IMR-90 (cell line): ENCODE data around the gene ADARB2. TPM values are rescaled to one million over a fixed set of nuclear protein-coding genes. Genes with fewer than 3 reads are reported as not detected.
"Not testable (repeated sequence)": the region's sequence is repeated elsewhere in the genome, so short reads cannot be mapped to it uniquely, and the experiment has no call there.

Experiments used
- ATAC-seq: fragments of 200-7000 bp; cut with Tn5 transposase; 2 replicates; pipeline ENCODE4 v1.9.1; 2020; ENCODE audit warnings: low read depth, mild to moderate bottlenecking, moderate library complexity
- BruUV-seq: library from RNA; stranded (reverse); fragments of 400-500 nt; replicated peaks from 2 replicates; lab custom pipeline; 2021; lab: Mats Ljungman, UMichigan
- CTCF ChIA-PET: fragments of 300-600 bp; formaldehyde crosslinking; extraction: SDS; loops from one replicate; lab custom pipeline; 2021; ENCODE audit warnings: antibody characterized with exemption; lab: Yijun Ruan, JAX
- POLR2A ChIA-PET: fragments of 300-600 bp; sonication (Branson Sonifier 250); formaldehyde crosslinking; loops from one replicate; lab custom pipeline; 2022; ENCODE audit warnings: antibody characterized with exemption; ENCODE audit not compliant: unreplicated experiment; lab: Charles Lee
- DNase-seq: peaks from one replicate; pipeline ENCODE4 v3.0.0; 2013
- H2AFZ ChIP-seq: replicated peaks from 2 replicates; pipeline ENCODE3; 2013; ENCODE audit warnings: low read length, mild to moderate bottlenecking; ENCODE audit not compliant: poor library complexity
- H2AK5ac ChIP-seq: 2 replicates; pipeline ENCODE4 v1.6.1; 2013; ENCODE audit warnings: low read depth, low read length, inconsistent platforms
- H2AK9ac ChIP-seq: replicated peaks from 2 replicates; pipeline ENCODE3; 2013; ENCODE audit warnings: mild to moderate bottlenecking, low read depth, low read length, moderate library complexity; ENCODE audit not compliant: poor library complexity
- H2BK120ac ChIP-seq: 2 replicates; pipeline ENCODE4 v1.6.1; 2013; ENCODE audit warnings: low read depth, low read length, inconsistent platforms
- H2BK15ac ChIP-seq: 3 replicates; pipeline ENCODE4 v1.6.1; 2013; ENCODE audit warnings: low read depth, low read length, inconsistent platforms
- H2BK20ac ChIP-seq: 2 replicates; pipeline ENCODE4 v1.6.1; 2013; ENCODE audit warnings: low read depth, mild to moderate bottlenecking, inconsistent platforms, low read length, moderate library complexity
- H2BK5ac ChIP-seq: 2 replicates; pipeline ENCODE4 v1.6.1; 2013; ENCODE audit warnings: mild to moderate bottlenecking, low read depth, low read length, inconsistent platforms; ENCODE audit not compliant: poor library complexity, severe bottlenecking
- H3K14ac ChIP-seq: replicated peaks from 2 replicates; pipeline ENCODE4 v1.6.1; 2013; ENCODE audit warnings: low read depth, low read length, inconsistent platforms
- H3K18ac ChIP-seq: 2 replicates; pipeline ENCODE4 v1.6.1; 2013; ENCODE audit warnings: low read depth, low read length, control low read depth
- H3K23ac ChIP-seq: 2 replicates; pipeline ENCODE4 v1.6.1; 2013; ENCODE audit warnings: low read depth, low read length, inconsistent platforms
- H3K27ac ChIP-seq: 2 replicates; pipeline ENCODE4 v1.5.1; 2013; ENCODE audit warnings: mild to moderate bottlenecking, control low read depth, low read length; ENCODE audit not compliant: insufficient read depth
- H3K27me3 ChIP-seq: 2 replicates; pipeline ENCODE4 v1.6.1; 2013; ENCODE audit warnings: low read length; ENCODE audit not compliant: control insufficient read depth, insufficient read depth
- H3K36me3 ChIP-seq: 2 replicates; pipeline ENCODE4 v1.6.1; 2013; ENCODE audit warnings: low read length, mixed read lengths; ENCODE audit not compliant: control insufficient read depth, insufficient read depth
- H3K4ac ChIP-seq: 2 replicates; pipeline ENCODE4 v1.6.1; 2013; ENCODE audit warnings: low read depth, low read length, inconsistent platforms
- H3K4me1 ChIP-seq: 2 replicates; pipeline ENCODE4 v1.6.1; 2013; ENCODE audit warnings: low read length, mixed read lengths; ENCODE audit not compliant: control insufficient read depth, insufficient read depth
- H3K4me2 ChIP-seq: 2 replicates; pipeline ENCODE4 v1.6.1; 2013; ENCODE audit warnings: low read depth, mild to moderate bottlenecking, control low read depth, low read length, moderate library complexity
- H3K4me3 ChIP-seq: 2 replicates; pipeline ENCODE4 v1.5.1; 2013; ENCODE audit warnings: low read depth, mild to moderate bottlenecking, control low read depth, low read length, moderate library complexity; ENCODE audit not compliant: insufficient read depth
- H3K56ac ChIP-seq: 2 replicates; pipeline ENCODE4 v1.6.1; 2013; ENCODE audit warnings: low read length, inconsistent platforms; ENCODE audit not compliant: insufficient read depth; ENCODE audit errors: extremely low read depth
- H3K79me1 ChIP-seq, 2 experiments: 2 replicates each; pipeline ENCODE4 v1.6.1; 2013; ENCODE audit warnings: low read length in 2 of 2, inconsistent platforms in 1 of 2, low read depth in 1 of 2
- H3K9ac ChIP-seq: 2 replicates; pipeline ENCODE4 v1.6.1; 2013; ENCODE audit warnings: low read depth, low read length, control low read depth
- H3K9me1 ChIP-seq: 2 replicates; pipeline ENCODE4 v1.6.1; 2013; ENCODE audit warnings: low read length, inconsistent platforms; ENCODE audit not compliant: insufficient read depth
- H3K9me3 ChIP-seq: 2 replicates; pipeline ENCODE4 v1.6.1; 2013; ENCODE audit warnings: low read length; ENCODE audit not compliant: control insufficient read depth, insufficient read depth
- H4K20me1 ChIP-seq: 2 replicates; pipeline ENCODE4 v1.6.1; 2013; ENCODE audit warnings: low read length, inconsistent platforms; ENCODE audit not compliant: insufficient read depth
- H4K5ac ChIP-seq: 2 replicates; pipeline ENCODE4 v1.6.1; 2013; ENCODE audit warnings: mild to moderate bottlenecking, low read depth, low read length, control low read depth
- H4K8ac ChIP-seq, 2 experiments: 2 replicates each; pipeline ENCODE4 v1.6.1; 2013; ENCODE audit warnings: low read depth in 2 of 2, low read length in 2 of 2, control low read depth in 1 of 2, inconsistent platforms in 1 of 2
- H4K91ac ChIP-seq: 2 replicates; pipeline ENCODE4 v1.6.1; 2013; ENCODE audit warnings: low read depth, low read length, inconsistent platforms; ENCODE audit not compliant: insufficient read depth
- WGBS, 2 experiments: methylation state at CpG; one replicate each; pipeline versions ENCODE4 v1.1.5 to v1.1.7; 2013; ENCODE audit warnings: missing lambda C conversion rate in 2 of 2; ENCODE audit not compliant: insufficient read length in 1 of 2; ENCODE audit errors: extremely low coverage in 2 of 2; 5-methylcytosine and 5-hydroxymethylcytosine counted together
- dilution Hi-C: fragments of 300-500 bp; cut with HindIII; formaldehyde crosslinking; loops from one replicate; pipeline ENCODE4 v1.14.3; 2018; ENCODE audit warnings: low sequenced_read_pairs; ENCODE audit not compliant: unreplicated experiment
- in situ Hi-C: fragments of 300-500 bp; cut with MboI; formaldehyde crosslinking; loops from 3 replicates; pipeline ENCODE4 v1.14.3; 2019; ENCODE audit warnings: low sequenced_read_pairs, inconsistent platforms, mixed read lengths
- intact Hi-C: fragments of 100-400 bp; cut with micrococcal nuclease; formaldehyde crosslinking; loops from 2 replicates; pipeline ENCODE4 v1.10.0; 2022
- polyA plus RNA-seq, 3 experiments: library from polyadenylated mRNA; depleted of rRNA; stranded (reverse); fragments of >200 nt; gene quantifications; 2 replicates each; pipeline ENCODE4 v1.2.3, GENCODE V29; 2012; ENCODE audit warnings: low replicate concordance in 1 of 3
- total RNA-seq: library from RNA; depleted of rRNA; stranded (reverse); fragments of >200 nt; gene quantifications from 2 replicates; pipeline ENCODE4 v1.2.3, GENCODE V29; 2012

ADARB2 gene
- total and polyA plus RNA-seq, 2 of the 4 experiments (the other 2 are of a cell fraction): not detected

GRCh38 chr10:1161315-1161673, 576.0 kb downstream of the ADARB2 start:
- POLR2A ChIA-PET, intact Hi-C loops: not testable (repeated sequence)

More at GRCh38 chr10:1161315-1161673, 576.0 kb downstream of the ADARB2 start:
- in situ Hi-C loops, H2AK5ac ChIP-seq, H2AFZ ChIP-seq, H2BK5ac ChIP-seq, H2BK15ac ChIP-seq, H4K91ac ChIP-seq, H3K4me1 ChIP-seq, H3K56ac ChIP-seq, H4K20me1 ChIP-seq, H3K79me1 ChIP-seq, H3K9ac ChIP-seq, H3K27ac ChIP-seq, H4K8ac ChIP-seq, dilution Hi-C loops, BruUV-seq, H2BK120ac ChIP-seq, ATAC-seq, H3K18ac ChIP-seq, DNase-seq, H2BK20ac ChIP-seq, H3K9me1 ChIP-seq, H4K5ac ChIP-seq, H3K4me3 ChIP-seq, H3K36me3 ChIP-seq, H2AK9ac ChIP-seq, H3K9me3 ChIP-seq, H3K4ac ChIP-seq, H3K4me2 ChIP-seq, H3K14ac ChIP-seq, H3K27me3 ChIP-seq, H3K23ac ChIP-seq: not testable (repeated sequence)
- CTCF ChIA-PET: interaction anchor here (0.6 kb wide), 1 partner anchor 68 kb away, joined by 3 read pairs; no protein-coding TSS in a partner anchor
- no CpG with 5 or more reads among the region's 5 CpGs for WGBS, 2 experiments
